ENCODE results near the gene ICOS. TPM values are rescaled to one million over a fixed set of nuclear protein-coding genes. Genes with fewer than 3 reads are reported as not detected.

Gene ICOS
- total and polyA plus RNA-seq, 2 donors (not counting 3 experiments of a cell fraction or from before 2014, with no cell fraction given), result not detected

- Histone ChIP-seq H3K9ac (replicated peaks; ENCODE audit: extremely low read depth, insufficient read depth, low read length) (no peak overlapping the region), H3K4me1 (ENCODE audit: control insufficient read depth, extremely low read depth, insufficient read depth, low read length) (no peaks in the 10 kb centered on the region), H3K4me3 (replicated peaks in 1 of 3; ENCODE audit: insufficient read depth in 1 of 3, low read depth in 1 of 3, low read length in 3 of 3) (no peak overlapping the region), H3K36me3 (ENCODE audit: control insufficient read depth in 2 of 2, extremely low read depth in 1 of 2, insufficient read depth in 2 of 2, low read length in 2 of 2) (no peaks in the 10 kb centered on the region), H3K27ac (ENCODE audit: insufficient read depth, low read depth, low read length) (no peak overlapping the region), H3K27me3 (ENCODE audit: control insufficient read depth in 2 of 2, insufficient read depth in 2 of 2, low read length in 2 of 2) (peaks cover 22 to 30% of the 10 kb centered on the region in 2 experiments), H2AFZ (ENCODE audit: low read depth, low read length) (no peak overlapping the region), H3K4me2 (ENCODE audit: insufficient read depth, low read length) (no peak overlapping the region), H3K79me2 (ENCODE audit: control insufficient read depth, insufficient read depth, low read length) (no peaks in the 10 kb centered on the region), H4K20me1 (replicated peaks; ENCODE audit: control insufficient read depth, extremely low read depth, insufficient read depth, low read length) (no peaks in the 10 kb centered on the region), H3K9me1 (replicated peaks; ENCODE audit: control insufficient read depth, extremely low read depth, insufficient read depth, low read length) (no peaks in the 10 kb centered on the region), H3K9me3 (replicated peaks; ENCODE audit: control insufficient read depth, insufficient read depth, low read length) (no peaks in the 10 kb centered on the region)
- intact Hi-C loops (cut with micrococcal nuclease), result no loop called here
- ChIA-PET POLR2A (no interaction called here), CTCF (no interaction called here)
- no peak for TF ChIP-seq GATA2 (IDR thresholded peaks at IDR 0.05; ENCODE audit: insufficient read depth, insufficient read length, low read depth, low read length)
- TF ChIP-seq MYC (IDR thresholded peaks at IDR 0.05; ENCODE audit: low read depth, low read length), result no peak
- TF ChIP-seq JUN (IDR thresholded peaks at IDR 0.05; ENCODE audit: borderline replicate concordance, insufficient read depth, insufficient read length, low read depth), result no peak
- TF ChIP-seq FOS (IDR thresholded peaks at IDR 0.05; ENCODE audit: borderline replicate concordance, insufficient read depth, low read length), result no peak
- TF ChIP-seq POLR2AphosphoS5 (IDR thresholded peaks at IDR 0.05; ENCODE audit: insufficient read depth, low read depth, low read length), result no peak
- no peak for TF ChIP-seq EZH2 (IDR thresholded peaks at IDR 0.05; ENCODE audit: borderline replicate concordance, low read depth, low read length, severe bottlenecking)
- TF ChIP-seq MAX (IDR thresholded peaks at IDR 0.05; ENCODE audit: insufficient read depth, insufficient read length), result no peak
- TF ChIP-seq POLR2A (IDR thresholded peaks at IDR 0.05; ENCODE audit: low read depth, low read length), result no peak
- TF ChIP-seq CTCF (IDR thresholded peaks at IDR 0.05; ENCODE audit: extremely low read depth in 1 of 2, insufficient read depth in 1 of 2, low read depth in 1 of 2, low read length in 2 of 2), result no peak
- FAIRE-seq, result no peak
- no peak for DNase-seq (ENCODE audit: low read depth, low spot score)
- BruUV-seq (replicated peaks), result no TSS peak
- dilution Hi-C loops (cut with MboI; ENCODE audit: extremely low pct_ligation_motif_present, low sequenced_read_pairs), result no loop called here
Observed at GRCh38 chr2:203996692-203997091, 60.1 kb downstream of the ICOS start.
